ENCODE measurements around the gene ANAPC10.

ANAPC10 gene

GRCh38 chr4:145130130-145130529, 32.1 kb upstream of the ANAPC10 start:
- Histone ChIP-seq H3K27me3 (ENCODE audit: control insufficient read depth, insufficient read depth, low read length) (no peaks in the 10 kb centered on the region), H2AFZ (no peak overlapping the region), H3K9me3 (ENCODE audit: control insufficient read depth, low read length) (no peaks in the 10 kb centered on the region), H3K79me2 (no peaks in the 10 kb centered on the region), H3K4me2 (ENCODE audit: low read length) (no peak overlapping the region), H3K4me1 (no peaks in the 10 kb centered on the region), H3K36me3 (ENCODE audit: control insufficient read depth, insufficient read depth, low read length) (no peaks in the 10 kb centered on the region), H3K4me3 (ENCODE audit: low read depth, low read length) (no peak overlapping the region), H3K27ac (no peak overlapping the region), H3K9ac (no peak overlapping the region)
- TF ChIP-seq, protein P1, sequence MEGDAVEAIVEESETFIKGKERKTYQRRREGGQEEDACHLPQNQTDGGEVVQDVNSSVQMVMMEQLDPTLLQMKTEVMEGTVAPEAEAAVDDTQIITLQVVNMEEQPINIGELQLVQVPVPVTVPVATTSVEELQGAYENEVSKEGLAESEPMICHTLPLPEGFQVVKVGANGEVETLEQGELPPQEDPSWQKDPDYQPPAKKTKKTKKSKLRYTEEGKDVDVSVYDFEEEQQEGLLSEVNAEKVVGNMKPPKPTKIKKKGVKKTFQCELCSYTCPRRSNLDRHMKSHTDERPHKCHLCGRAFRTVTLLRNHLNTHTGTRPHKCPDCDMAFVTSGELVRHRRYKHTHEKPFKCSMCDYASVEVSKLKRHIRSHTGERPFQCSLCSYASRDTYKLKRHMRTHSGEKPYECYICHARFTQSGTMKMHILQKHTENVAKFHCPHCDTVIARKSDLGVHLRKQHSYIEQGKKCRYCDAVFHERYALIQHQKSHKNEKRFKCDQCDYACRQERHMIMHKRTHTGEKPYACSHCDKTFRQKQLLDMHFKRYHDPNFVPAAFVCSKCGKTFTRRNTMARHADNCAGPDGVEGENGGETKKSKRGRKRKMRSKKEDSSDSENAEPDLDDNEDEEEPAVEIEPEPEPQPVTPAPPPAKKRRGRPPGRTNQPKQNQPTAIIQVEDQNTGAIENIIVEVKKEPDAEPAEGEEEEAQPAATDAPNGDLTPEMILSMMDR (IDR thresholded peaks at IDR 0.05), result no peak

- Histone ChIP-seq H3K27me3 (ENCODE audit: control insufficient read depth, insufficient read depth, low read length) (no peaks in the 10 kb centered on the region), H3K9me3 (ENCODE audit: control insufficient read depth, low read length) (no peaks in the 10 kb centered on the region), H3K4me3 (ENCODE audit: low read depth, low read length) (no peak overlapping the region), H3K4me2 (ENCODE audit: low read length) (no peak overlapping the region), H3K4me1 (no peaks in the 10 kb centered on the region), H3K27ac (no peak overlapping the region), H3K79me2 (no peaks in the 10 kb centered on the region), H2AFZ (no peak overlapping the region), H3K9ac (no peak overlapping the region), H3K36me3 (ENCODE audit: control insufficient read depth, insufficient read depth, low read length) (no peaks in the 10 kb centered on the region)
- TF ChIP-seq, protein P1 (IDR thresholded peaks at IDR 0.05), result no peak
Measured at GRCh38 chr4:145125396-145125795, 27.4 kb upstream of the ANAPC10 start.

DNA sequence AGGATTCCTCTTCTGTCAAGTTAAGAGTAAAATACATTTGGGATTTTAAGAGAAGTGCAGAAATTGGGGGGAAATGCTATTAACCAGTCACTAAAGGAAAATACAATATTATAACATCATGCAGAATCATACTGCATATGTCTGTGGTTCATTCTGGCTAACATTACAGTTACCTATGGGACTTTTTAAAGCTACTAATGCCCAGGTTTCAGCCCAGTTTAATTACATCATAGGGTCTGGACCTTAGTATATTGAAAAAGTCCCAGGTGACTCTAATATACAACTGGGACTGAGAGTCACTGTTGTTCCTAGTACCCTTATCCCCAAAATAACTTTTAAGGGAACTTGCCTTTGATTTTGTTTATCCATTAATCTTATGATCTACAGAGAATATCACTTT, 10.1 kb upstream of the ANAPC10 start:
- H3K4me2 ChIP-seq (ENCODE audit: low read length), result no peak overlapping the region
- no peak overlapping the region for H3K27ac ChIP-seq
- no peaks in the 10 kb centered on the region for H3K4me1 ChIP-seq
- H3K9ac ChIP-seq, result no peak overlapping the region
- no peaks in the 10 kb centered on the region for H3K9me3 ChIP-seq (ENCODE audit: control insufficient read depth, low read length)
- no peaks in the 10 kb centered on the region for H3K79me2 ChIP-seq
- H2AFZ ChIP-seq, result no peak overlapping the region
- H3K4me3 ChIP-seq (ENCODE audit: low read depth, low read length), result no peak overlapping the region
- H3K27me3 ChIP-seq (ENCODE audit: control insufficient read depth, insufficient read depth, low read length), result no peaks in the 10 kb centered on the region
- no peaks in the 10 kb centered on the region for H3K36me3 ChIP-seq (ENCODE audit: control insufficient read depth, insufficient read depth, low read length)
- TF ChIP-seq, protein P1 (IDR thresholded peaks at IDR 0.05), result no peak

DNA sequence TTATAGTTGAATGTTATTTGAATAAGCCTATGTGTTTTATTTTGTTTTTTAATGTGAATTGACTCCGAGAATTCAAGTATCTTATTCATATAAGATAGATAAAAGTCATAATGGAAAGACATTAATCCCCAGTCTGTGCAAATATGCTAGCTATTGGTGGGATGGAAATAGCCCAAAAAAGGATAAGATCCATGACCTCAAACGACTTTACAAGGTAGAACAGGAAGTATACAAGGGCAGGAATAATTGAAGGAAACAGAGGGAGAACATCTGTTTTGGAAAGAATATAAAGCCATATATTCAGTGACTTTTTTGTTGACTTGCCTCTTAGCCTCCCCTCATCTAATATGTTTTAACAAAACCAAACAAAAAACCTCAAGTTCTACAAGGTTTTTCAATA, 9.1 kb upstream of the ANAPC10 start:
- H3K79me2 ChIP-seq, result no peaks in the 10 kb centered on the region
- H3K9me3 ChIP-seq (ENCODE audit: control insufficient read depth, low read length), result no peaks in the 10 kb centered on the region
- H3K4me1 ChIP-seq, result no peaks in the 10 kb centered on the region
- TF ChIP-seq, protein P1 (IDR thresholded peaks at IDR 0.05), result no peak
- H3K27me3 ChIP-seq (ENCODE audit: control insufficient read depth, insufficient read depth, low read length), result no peaks in the 10 kb centered on the region
- H3K9ac ChIP-seq, result no peak overlapping the region
- H3K4me3 ChIP-seq (ENCODE audit: low read depth, low read length), result no peak overlapping the region
- H2AFZ ChIP-seq, result no peak overlapping the region
- H3K36me3 ChIP-seq (ENCODE audit: control insufficient read depth, insufficient read depth, low read length), result no peaks in the 10 kb centered on the region
- no peak overlapping the region for H3K27ac ChIP-seq
- H3K4me2 ChIP-seq (ENCODE audit: low read length), result no peak overlapping the region

- peaks cover 8% of the 10 kb centered on the region for H3K79me2 ChIP-seq
- no peak overlapping the region for H2AFZ ChIP-seq
- no peaks in the 10 kb centered on the region for H3K9me3 ChIP-seq (ENCODE audit: control insufficient read depth, low read length)
- no peak overlapping the region for H3K4me2 ChIP-seq (ENCODE audit: low read length)
- no peaks in the 10 kb centered on the region for H3K4me1 ChIP-seq
- H3K9ac ChIP-seq, result no peak overlapping the region
- no peaks in the 10 kb centered on the region for H3K27me3 ChIP-seq (ENCODE audit: control insufficient read depth, insufficient read depth, low read length)
- no peak overlapping the region for H3K4me3 ChIP-seq (ENCODE audit: low read depth, low read length)
- no peak overlapping the region for H3K27ac ChIP-seq
- no peaks in the 10 kb centered on the region for H3K36me3 ChIP-seq (ENCODE audit: control insufficient read depth, insufficient read depth, low read length)
- TF ChIP-seq, protein P1 (IDR thresholded peaks at IDR 0.05), result no peak
Measured at GRCh38 chr4:145103496-145103895, 5.5 kb upstream of the ANAPC10 start.
